Endothelial cell of umbilical vein (primary cell): Measurements from ENCODE around the gene DUSP22.

Experiments
- CTCF ChIP-seq, 2 donors: IDR thresholded peaks; 1 replicate in 1 of 2; 2 replicates in 1 of 2; pipeline ENCODE4 v1.5.1; 2011; ENCODE audit warnings: low read length in 2 of 2, mild to moderate bottlenecking in 2 of 2, moderate library complexity in 2 of 2, control low read depth in 1 of 2, inconsistent platforms in 1 of 2, low read depth in 1 of 2; ENCODE audit not compliant: insufficient read depth in 1 of 2; ENCODE audit errors: extremely low read depth in 1 of 2
- JUN ChIP-seq: IDR thresholded peaks from 2 replicates; pipeline ENCODE4 v1.6.1; 2011; ENCODE audit warnings: borderline replicate concordance, low read depth; ENCODE audit not compliant: insufficient read length, insufficient read depth
- MYC ChIP-seq: IDR thresholded peaks from one replicate; pipeline ENCODE4 v1.6.1; 2011; ENCODE audit warnings: mild to moderate bottlenecking, low read depth, low read length
- POLR2A ChIP-seq: IDR thresholded peaks from 2 replicates; pipeline ENCODE4 v1.6.1; 2012; ENCODE audit warnings: low read depth, mild to moderate bottlenecking, control low read depth, low read length
- POLR2AphosphoS5 ChIP-seq: IDR thresholded peaks from 2 replicates; pipeline ENCODE4 v1.6.1; 2012; ENCODE audit warnings: low read depth, mild to moderate bottlenecking, control low read depth, low read length, moderate library complexity; ENCODE audit not compliant: insufficient read depth

DNA sequence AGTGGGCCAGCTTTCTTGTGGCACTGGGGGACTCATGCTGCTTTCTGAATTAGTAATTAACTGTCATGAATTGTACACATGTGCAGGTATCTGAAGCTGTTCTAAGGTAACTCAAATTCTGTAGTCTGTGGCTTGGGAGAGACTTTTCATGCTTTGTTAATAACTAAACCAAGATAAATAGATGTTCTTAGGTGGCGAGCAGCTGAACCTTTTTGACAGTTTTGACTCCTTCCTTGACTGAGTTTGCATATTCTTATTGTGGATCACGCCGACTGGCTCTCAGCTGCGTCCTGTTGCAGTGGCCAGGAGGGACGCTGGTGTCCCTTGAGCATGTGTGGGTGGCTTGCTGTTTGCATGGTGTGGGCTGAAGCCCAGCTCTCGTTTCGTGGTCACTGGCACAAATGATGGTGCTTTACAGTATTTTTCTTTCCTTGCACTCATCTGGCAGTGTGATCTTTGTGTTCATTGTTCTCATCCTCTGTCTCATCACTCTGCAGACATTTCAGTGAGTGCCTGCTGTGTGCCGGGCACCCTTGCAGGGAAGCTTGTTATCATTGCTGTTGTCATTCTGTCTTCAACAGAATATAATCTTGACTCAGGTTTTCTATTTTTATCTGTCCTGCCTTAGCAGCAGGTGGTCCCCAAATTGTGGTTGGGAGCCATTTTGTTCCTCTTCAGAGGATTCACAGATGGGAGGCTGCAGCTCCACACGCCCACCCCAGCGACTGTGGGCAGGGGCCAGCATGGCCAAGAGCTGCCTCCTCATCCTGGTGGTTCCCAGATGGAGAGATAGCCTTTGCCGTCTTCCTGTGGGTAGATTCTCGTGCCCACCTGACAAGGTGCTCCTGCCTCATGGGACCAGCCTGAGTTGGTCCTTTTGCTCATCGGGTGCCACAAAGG lies 39.6 kb downstream of the DUSP22 start:
- TF ChIP-seq JUN: no peak
- TF ChIP-seq CTCF (IDR thresholded peaks at IDR 0.05; ENCODE audit: extremely low read depth in 1 of 2, insufficient read depth in 1 of 2, low read depth in 1 of 2, low read length in 2 of 2): no peak
- no peak for TF ChIP-seq MYC
- TF ChIP-seq POLR2AphosphoS5: no peak
- TF ChIP-seq POLR2A: no peak
